Erythroblast (primary cell): ENCODE data around the gene SGCA.

Experiments used
- GATA1 ChIP-seq: IDR thresholded peaks from 2 replicates; pipeline ENCODE4 v1.6.1; 2011; ENCODE audit warnings: low read depth, mild to moderate bottlenecking, control low read depth, low read length, moderate library complexity
- POLR2A ChIP-seq: IDR thresholded peaks from 2 replicates; pipeline ENCODE4 v1.6.1; 2011; ENCODE audit warnings: mild to moderate bottlenecking, low read length

DNA sequence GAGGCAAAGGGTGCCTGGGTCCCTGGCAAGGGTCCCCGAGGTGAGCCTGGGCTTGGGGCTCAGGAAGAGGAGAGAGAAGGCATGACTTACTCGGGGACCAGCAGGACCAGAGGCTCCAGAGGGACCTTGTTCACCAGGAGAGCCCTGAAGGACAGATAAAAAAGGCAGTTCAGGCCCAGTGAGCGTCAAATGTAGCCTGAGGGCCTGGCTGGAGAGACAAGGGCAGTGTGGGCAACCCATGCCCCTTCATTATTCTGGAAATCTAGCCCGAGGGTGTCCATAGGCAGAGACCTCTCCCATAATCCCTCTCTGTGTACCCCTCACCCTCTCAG is 21.6 kb downstream of the SGCA start:
- no peak for TF ChIP-seq POLR2A
- TF ChIP-seq GATA1, result no peak
